ENCODE measurements around the gene TPD52L1.
"Not testable (repeated sequence)": the region's sequence is repeated elsewhere in the genome, so short reads cannot be mapped to it uniquely, and the experiment has no call there.

TPD52L1 gene, protein sequence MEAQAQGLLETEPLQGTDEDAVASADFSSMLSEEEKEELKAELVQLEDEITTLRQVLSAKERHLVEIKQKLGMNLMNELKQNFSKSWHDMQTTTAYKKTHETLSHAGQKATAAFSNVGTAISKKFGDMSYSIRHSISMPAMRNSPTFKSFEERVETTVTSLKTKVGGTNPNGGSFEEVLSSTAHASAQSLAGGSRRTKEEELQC

DNA sequence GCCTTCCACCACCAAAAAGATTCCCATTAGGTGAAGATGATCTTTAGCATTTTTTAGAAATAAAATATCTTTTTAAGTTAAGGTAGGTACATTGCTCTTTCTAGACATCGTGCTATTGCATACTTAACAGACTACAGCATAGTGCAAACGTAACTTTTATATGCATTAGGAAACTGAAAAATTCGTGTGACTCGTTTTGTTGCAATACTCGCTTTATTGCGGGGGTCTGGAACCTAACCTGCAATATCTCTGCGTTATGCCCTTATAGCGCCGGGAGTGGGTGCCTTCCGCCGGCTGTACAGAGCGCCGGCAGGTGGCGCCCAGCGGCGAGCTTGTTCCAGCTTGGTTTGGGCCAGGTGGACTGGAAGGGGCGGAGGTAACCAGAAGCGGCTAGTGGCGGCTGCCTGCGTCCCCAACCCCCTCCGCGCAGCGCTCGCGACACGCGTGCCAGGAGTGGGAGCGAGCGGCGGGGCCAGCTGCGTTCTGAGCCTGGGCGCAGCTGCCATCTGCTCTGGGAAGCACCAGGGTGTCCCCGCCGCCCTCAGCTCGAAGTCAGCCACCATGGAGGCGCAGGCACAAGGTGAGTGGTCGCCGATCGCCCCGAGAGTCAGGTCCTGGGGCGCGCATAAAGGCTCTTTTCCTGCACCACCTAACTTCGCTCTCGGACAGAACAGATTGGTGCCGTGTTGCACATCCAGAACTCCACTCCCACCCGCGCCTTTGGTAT, at the start of gene TPD52L1:
Gene TPD52L1 (plus strand): TSS at position 383 of the 727 bp plus-strand sequence. CDS start 179 bp downstream, at position 562.
- peak; percentile 47 for DNase-seq

DNA sequence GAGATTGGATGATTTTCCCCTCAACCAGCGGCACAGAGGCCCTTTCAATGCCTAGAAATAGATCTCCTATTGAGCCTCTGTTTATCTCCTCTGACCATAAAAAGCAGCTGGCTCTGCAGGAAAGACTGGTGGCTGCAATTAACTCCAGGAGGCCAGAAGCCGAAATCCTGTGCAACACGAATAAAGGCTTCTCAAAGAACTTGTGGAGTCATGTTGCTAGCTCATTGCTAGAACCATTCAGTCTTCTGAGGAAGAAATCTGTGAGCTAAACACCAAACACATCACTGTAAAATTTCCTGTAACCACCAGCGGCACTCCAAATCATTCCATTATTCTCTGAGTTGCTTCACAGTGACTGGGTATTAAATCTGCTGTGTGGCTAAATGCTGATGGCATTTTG, 49.1 kb upstream of the TPD52L1 start:
- DNase-seq, result no peak

DNA sequence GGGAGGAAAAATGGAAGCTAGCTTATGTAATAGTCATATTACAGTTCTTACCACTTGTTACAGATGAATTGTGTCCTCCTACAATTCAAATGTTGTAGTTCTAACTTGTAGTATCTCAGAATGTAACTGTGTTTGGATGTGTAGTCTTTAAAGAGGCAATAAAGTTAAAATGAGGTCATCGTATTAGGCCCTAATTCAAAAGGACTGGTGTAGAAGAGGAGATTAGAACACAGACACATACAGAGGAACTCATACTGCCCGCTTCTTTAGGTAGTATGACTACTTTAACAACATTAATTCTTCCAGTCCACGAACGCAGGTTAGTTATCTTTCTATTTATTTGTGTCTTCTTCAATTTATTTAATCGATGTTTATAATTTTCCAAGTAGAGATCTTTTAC, 46.5 kb upstream of the TPD52L1 start:
- DNase-seq, result no peak

DNA sequence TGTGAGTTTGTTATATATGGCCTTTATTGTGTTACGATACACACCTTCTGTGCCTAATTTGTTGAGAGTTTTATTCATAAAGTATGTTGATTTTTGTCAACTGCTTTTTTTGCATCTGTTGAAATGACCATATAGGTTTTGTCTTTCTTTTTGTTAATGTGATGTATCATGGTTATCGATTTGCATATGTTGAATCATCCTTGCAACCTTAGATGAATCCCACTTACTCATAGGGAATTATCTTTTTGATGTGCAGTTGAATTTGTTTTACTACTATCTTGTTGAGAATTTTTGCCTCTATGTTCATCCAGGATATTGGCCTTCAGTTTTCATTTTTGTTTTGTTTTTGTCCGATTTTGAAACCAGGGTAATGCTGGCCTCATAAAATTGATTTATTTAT, 45.7 kb upstream of the TPD52L1 start:
- no peak for DNase-seq

DNA sequence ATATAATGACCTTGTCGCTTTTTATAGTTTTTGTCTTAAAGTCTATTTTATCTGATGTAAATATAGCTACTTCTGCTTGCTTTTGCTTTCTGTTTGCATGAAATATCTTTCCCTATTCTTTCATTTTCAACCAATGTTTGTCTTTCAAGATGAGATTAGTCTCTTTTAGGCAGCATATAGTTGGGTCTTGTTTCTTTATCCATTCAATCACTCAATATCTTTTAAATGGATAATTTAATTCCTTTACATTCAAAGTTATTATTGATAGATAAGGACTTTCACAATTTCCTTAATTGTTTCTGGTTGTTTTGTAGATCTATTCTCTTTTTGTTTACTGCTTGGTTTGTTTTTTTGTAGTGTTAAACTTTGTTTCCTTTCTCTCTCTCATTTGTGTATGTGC, 43.5 kb upstream of the TPD52L1 start:
- no peak for DNase-seq

DNA sequence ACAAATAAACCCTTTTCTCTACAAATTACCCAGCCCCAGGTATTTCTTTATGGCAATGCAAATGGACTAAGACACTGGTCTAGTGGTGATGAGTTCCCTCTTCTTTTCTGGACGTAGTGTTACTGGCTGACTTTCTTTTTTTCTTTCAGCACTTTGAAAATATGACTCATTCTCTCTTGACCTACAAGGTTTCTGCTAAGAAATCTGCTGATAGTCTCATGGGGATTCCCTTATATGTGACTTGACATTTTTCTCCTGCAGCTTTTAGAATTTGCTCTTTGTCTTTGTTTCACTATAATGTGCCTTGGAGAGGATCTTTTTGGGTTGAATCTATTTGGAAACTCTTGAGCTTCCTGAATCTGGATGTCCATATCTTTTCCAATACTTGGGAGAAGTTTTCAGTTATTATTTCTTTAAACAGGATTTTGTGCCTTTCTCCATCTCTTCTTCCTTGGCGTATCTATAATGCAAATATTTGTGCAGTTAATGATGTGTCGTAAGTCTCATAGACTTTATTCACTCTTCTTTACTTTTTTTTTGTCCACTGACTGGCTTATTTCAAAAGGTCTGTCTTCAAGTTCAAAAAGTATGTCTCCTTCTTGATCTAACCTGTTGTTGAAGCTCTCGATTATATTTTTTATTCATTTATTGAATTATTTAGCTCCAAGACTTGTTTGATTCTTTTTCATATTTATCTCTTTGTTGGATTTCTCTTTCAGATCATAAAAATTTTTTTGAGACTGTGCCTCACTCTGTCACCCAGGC, 42.2 kb upstream of the TPD52L1 start:
- DNase-seq, result no peak

DNA sequence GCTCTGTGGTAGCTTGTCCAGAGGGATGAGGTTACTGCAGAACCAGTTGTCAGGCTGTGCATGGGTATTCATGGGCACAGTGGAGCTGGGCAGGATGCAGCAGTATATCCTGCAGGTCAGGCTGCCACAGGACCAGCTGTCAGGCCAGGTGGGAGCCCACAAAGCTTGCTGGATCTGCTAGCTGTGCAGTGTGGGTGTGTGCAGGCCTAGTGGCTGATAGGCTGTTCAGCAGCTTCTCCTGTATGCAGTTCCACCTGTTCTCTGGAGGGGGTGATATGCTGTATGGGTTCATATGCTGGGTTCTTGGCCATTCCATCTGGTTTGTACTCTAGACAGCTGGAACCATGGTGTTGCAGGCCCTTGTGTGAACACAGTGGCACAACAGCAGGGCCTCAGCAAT, 40.6 kb upstream of the TPD52L1 start:
- no peak for DNase-seq

DNA sequence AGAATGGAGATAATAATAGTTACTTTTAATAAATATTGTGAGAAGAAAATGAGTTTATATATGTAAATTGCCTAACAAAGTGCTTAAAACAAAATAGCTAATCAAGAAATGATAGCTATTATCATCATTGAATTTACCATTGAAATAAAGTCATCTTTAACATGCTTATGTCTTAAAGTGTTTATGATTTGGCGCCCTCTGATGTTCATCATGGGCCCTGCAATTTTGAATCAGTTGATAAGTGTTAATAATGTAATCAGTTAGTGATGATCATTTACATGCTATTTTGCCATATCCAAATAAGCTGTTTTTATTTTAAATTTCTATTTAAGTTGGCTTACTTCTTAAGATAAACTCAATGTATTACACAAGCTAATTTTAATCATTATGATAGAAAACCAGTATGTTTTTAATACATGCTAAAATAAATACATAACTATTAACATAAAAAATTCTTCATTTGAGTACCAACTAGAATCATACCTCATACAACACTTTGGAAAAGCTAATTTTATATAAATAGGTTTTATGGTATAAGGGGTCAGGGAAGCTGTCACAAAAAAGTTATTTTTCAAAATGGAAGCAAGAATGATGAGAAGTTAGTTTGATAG, 39.2 kb upstream of the TPD52L1 start:
- DNase-seq, result peak; percentile 25

DNA sequence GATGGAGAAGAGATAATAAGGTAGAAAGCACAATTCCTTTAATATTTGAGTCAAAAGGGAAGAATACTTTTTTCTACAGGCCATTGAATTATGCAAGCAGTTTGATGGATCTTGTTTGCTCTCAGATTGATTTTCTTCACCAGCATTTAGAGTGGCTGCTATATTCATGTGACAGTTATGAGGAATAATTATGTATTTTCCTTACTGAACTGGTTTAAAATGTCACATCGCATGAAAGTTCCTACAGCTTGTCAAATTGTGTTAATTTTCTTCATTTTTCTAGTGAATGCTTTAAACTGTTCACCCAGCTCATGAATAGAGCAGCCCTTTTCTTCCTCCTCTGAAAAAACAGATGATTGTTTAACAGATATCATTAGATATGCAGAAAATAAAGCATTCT, 37.4 kb upstream of the TPD52L1 start:
- no peak for DNase-seq

DNA sequence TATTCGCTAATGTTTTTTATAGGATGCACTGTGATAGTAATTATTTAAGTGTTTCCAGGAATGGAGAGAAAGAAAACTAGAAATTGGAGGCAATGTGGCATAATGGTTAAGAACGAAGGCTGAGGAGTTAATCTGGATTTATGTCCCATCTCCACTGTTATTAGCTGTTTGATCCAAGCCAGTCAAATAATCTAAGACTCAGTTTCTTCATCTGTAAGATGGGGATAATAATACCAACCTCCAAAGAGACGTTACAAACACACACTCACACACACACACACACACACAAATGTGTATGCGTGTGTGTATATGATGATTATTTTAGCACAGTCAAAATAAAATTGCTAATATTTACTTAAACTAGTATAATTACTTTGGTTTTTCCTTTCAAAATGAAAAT, 36.9 kb upstream of the TPD52L1 start:
- DNase-seq, result no peak

DNA sequence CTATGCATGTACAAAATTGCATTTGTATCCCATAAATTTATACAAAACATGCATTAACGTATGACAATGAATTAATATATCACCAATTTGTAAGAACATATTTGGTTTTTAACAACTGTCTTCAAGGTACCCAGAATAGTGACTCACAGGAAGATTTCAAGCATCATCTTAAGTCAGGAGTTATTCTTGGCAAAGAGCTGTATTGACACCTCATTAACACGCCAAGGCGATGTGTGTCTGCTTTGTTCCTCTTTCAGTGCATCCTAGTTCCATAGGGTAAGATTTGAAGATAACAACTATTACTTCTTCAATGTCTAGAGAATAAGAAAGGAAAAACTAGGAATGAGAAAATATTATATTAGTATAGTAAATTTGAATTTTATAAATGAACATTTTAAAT, 35.8 kb upstream of the TPD52L1 start:
- no peak for DNase-seq

DNA sequence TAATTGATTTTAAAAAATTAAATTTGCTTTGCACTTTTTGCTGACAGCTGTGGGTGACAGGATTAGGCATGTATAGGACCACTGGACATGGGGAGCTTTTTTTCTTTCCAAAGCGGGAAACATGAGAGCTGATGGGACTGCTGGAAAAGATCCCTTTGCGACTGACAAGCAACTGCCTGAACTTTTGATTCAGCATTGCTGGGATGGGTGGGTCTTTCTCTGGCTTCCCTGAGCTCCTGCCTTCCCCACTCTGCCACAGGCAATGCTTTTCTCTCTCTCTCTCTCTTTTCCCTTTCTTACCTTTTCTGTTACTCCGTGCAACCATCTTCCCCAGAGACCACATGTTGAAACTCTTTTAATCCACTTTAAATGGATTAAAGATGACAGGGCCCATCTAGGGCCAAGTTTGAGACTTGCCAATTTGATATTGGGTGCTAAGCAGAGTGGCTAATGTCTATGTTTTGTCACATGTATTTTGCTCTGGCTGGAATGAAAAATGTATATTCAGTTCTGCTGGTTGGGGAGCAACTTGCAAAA, 33.5 kb upstream of the TPD52L1 start:
- DNase-seq, result no peak

DNA sequence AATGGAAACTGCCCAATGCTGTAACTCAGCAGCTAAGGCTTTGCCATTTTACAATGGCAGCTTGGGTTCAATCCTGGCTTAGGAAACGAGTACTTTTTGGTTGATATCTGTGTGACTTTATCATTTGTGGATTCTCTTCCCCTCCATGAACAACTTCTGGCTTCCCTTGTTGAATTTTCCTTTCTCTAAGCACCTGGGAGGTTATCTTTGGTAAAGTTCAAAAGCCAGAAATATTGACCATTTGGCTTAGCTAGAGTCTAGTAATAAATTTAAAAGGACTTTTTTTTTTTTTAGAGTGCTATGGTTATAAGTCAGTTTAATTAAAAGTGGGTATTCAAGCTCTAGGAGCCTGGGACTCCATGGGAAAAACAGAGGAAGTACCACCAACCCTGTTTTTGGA, 31.7 kb upstream of the TPD52L1 start:
- DNase-seq, result no peak

DNA sequence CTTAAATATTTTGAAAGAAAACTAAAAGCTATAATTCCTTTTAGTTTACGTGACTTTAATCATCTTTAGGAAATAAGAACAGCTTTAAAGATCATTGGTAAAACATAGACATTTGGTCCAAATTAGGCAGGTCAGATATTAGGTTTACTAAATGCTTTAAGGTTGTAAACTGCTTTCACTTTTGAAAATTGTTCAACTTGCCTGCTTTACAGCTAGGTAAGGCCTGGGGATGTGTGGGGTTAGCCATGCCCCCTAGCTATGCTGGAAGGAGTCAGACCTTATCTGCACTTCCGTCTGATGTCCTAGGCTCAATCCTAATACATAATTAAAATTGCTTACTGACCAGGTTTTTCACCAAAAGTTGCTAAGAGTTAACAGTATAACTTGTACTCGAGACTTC, 30.5 kb upstream of the TPD52L1 start:
- no peak for DNase-seq

DNA sequence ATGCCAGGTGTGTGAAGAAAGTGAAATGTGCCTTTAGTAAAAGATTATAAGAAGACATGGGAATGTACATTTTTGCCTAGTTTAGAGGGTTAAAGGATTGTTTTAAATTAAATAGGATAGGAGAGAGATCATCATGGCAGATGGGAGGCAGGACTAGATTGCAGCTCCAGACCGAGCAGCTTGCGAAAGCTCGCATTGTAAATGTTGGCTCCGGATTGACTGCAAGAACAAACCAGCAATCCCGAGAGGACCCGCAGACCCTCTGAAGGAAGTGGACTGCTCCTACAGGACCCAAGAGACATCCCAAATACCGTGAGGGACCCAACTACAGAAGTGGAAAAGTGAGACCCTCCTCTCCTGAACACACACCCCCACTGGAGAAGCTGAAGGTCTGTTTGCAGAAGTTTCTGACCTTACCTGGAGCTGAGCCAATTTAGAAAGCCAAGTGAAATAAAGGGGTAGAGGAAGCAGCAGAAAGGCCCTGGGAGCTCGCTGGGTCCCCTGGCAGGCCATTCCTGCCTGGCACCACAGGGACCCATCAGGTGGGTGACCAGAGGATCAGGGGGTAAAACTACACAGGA, 30.0 kb upstream of the TPD52L1 start:
- no peak for DNase-seq

DNA sequence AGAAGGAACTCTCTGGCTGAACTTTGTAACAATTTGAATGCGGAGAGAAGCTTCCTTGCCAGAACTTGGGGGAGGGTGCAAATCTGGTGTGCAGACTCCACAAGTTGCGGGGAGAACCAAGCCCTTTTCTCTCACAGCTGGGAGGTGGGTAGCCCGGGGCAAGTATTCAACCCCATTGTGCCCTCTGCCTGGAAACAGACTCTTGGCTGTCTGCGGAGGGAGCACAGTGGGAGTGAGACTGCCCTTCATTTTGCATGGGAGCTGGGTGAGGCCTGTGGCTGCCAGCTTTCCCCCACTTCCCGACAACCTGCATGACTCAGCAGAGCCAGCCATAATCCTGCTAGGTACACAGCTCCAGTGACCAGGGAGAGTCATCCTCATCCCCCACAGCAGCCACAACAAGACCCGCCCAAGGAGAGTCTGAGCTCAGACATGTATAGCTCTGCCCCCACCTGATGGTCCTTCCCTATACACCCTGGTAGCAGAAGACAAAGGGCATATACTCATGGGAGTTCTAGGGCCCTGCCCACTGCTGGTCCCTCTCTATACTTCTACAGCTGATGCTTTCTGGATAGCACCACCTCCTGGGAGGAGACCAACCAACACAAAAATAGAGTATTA, 29.4 kb upstream of the TPD52L1 start:
- DNase-seq, result no peak

DNA sequence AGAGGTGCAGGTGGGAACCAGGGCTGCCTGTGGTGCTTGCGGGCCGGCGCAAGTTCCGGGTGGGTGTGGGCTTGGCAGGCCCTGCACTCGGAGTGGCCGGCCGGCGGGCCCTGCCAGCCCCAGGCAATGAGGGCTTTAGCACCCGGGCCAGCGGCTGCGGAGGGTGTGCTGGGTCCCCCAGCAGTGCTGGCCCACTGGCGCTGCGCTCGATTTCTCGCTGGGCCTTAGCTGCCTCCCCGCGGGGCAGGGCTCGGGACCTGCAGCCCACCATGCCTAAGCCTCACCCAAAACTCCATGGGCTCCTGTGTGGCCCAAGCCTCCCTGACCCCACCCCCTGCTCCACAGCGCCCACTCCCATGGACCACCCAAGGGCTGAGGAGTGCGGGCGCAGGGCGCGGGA, 27.7 kb upstream of the TPD52L1 start:
- not testable (repeated sequence) for DNase-seq

DNA sequence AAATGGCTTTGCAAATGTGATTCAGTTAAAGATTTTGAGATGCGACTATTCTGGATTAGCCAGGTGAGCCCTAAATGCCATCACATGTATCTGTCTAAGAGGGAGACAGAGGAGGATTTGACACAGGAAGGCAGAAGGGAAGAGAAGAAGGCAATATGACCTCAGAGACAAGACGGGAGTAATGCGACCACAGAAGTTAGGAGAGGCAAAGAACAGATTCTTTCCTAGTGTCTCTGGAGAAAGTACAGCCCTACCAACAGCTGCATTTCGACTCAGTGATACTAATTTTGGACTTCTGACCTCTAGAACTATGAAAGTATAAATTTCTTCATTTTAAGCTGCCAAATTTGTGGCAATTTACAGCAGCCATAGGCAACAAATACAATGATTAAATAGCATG, 24.2 kb upstream of the TPD52L1 start:
- no peak for DNase-seq

DNA sequence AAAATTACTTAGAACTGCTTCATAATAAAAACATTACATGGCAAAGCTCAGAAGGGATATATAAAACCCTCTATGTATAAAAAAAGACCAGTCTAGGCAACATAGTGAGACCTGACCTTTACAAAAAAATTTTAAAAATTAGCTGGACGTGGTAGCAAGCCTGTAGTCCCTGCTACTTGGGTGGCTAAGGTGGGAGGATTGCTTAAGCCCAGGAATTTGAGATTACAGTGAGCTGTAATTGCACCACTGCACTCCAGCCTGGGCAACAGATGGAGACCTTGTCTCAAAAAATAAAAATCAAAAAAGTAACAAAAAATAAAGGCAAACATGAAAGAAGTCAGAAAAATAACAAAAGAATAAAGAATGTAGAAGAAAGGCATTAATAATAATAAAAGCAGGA, 21.5 kb upstream of the TPD52L1 start:
- DNase-seq, result no peak

DNA sequence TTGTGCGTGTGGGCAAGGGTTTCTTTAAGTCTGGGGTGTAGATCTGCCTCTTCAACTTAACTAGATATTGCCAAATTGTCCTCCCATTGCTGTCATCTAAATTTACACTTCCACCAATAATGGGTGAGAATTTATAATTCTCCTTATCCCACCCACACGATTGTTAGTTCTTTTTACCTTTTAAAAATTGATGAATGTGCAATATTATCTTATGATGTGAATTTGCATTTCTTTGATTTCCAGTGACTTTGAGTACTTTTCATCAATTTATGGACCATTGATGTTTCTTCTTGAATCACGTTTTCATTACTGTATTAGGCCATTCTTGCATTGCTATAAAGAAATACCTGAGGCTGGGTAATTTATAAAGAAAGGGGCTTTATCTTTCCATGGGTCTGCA, 17.2 kb upstream of the TPD52L1 start:
- no peak for DNase-seq

DNA sequence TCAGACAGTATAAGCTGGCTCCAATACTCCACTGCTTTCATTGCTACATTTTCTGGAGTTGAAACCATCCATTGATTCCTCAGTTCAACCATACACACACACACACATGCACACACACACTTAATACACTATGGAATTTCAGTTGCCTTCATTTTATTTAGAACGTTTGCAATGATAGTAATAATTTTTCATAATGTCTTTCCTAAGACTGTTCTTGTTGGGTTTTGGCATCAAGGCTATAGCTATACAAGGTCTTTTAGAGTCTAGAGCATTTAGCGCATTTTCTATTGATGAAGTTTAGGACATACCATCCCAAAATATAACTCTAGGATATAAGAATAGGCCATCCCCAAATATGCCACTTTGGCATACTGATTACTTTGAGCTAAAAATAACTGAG, 15.5 kb upstream of the TPD52L1 start:
- DNase-seq, result no peak

DNA sequence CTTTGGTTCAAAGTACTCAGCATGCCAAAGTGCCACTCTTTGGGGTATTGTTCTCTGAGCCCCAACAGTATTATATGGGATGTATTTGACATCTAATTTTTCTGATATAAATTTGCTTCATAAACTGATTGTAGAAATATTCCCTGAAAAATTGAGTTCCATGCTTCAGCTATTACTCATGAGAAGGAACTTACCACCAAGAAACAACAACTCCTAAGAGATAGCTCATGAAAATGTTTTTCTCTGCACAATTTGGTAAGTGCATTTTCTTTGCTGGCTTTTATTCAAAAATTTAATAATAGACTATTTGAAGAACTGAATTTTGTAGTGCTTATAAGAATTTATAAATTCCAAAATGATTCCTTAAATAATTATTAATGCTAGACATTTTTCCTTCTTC, 12.8 kb upstream of the TPD52L1 start:
- DNase-seq, result no peak

DNA sequence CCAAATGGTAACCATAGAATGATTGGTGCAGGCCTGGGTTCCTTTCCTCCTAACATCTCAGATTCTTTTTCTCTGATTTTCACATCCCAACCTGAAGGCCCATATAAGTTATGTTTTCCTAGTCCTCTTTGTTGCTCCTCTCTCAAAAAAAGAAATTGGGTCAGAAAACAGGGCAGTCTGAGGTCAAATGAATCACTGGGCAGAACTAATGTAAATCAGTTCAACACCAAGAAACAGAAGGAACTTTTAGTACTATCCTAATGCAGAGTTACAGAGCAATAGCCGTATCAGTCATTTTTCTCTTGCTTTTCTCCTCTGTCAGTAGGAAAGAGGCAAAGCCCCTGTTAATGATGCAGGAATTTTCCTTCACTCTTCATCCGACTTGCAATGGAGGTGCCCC, 11.0 kb upstream of the TPD52L1 start:
- DNase-seq, result no peak

Measured in stimulated activated naive CD4-positive, alpha-beta T cell treated with Interleukin-2 at 50 U/mL for 16 hours (primary cell).